T1000 (cell line): ENCODE measurements around the gene CHST12.
"Not testable (repeated sequence)": the region's sequence is repeated elsewhere in the genome, so short reads cannot be mapped to it uniquely, and the experiment has no call there.

ENCODE experiments used
- DNase-seq: peaks from one replicate; lab custom pipeline; 2025; ENCODE audit warnings: mixed read lengths; lab: John Stamatoyannopoulos, UW

The CHST12 gene

DNA sequence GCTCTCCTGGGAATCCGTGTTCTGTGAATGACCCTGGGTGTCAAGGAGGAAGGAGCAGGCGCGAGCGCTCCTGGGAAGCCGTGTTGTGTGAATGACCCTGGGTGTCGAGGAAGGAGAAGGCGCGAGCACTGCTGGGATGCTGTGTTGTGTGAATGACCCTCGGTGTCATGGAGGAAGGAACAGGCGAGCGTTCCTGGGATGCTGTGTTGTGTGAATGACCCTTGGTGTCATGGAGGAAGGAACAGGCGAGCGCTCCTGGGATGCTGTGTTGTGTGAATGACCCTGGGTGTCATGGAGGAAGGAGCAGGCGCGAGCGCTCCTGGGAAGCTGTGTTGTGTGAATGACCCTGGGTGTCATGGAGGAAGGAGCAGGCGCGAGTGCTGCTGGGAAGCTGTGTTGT, 25.3 kb upstream of the CHST12 start:
- DNase-seq = not testable (repeated sequence)

- DNase-seq = no peak
Measured at GRCh38 chr7:2379161-2379560, 24.2 kb upstream of the CHST12 start.

- DNase-seq = no peak
Measured at GRCh38 chr7:2379821-2380450, 23.5 kb upstream of the CHST12 start.

GRCh38 chr7:2380461-2380860, 22.9 kb upstream of the CHST12 start:
- DNase-seq = no peak

DNA sequence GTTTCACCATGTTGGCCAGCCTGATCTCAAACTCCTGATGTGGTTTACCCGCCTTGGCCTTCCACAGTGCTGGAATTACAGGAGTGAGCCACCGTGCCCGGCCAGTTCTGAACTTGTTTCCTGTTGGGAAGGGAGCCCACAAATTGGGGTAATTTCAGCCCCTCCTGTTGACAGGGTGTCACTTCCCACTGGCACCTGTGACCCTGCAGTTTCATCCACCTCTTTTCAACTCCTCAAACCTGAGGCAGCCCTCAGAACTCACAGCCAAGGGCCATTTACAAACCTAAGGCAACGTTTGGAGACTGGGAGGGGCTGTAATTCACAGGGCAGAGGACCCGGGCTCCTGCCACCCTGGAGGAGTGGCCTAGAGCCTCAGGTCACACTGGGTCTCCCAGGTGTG, 22.2 kb upstream of the CHST12 start:
- no peak for DNase-seq

DNA sequence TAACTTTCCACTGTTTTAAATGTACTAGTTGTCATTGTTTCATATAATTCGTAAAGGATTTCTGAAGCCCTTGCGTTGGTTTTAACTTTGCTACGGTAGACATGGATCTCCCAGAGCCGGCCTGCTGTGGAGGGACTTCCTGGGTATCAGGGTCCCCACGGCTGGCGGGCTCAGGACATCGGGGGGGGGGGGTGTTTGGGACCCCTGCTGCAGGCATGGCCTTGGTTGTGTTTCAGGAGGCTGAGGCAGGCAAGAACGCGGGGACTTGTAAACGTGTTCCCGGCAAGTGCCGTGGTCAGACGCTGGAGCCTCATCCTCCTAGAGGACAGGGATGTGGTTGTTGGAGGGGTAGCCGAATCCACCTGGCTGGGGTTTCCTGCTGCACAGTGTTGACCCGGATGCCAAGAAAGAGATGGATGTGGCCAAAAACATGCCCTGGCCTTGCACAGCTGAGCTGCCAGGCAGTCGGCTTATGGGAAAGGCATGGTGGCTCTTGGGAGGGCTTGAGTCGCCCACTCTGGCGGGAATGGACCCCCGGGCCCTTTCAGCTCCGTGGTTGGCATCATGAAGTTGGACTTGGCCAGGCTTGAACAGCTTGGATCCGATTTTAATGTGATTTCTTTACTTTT, 21.4 kb upstream of the CHST12 start:
- DNase-seq = no peak

- no peak for DNase-seq
Measured at GRCh38 chr7:2383543-2384274, 19.7 kb upstream of the CHST12 start.

DNA sequence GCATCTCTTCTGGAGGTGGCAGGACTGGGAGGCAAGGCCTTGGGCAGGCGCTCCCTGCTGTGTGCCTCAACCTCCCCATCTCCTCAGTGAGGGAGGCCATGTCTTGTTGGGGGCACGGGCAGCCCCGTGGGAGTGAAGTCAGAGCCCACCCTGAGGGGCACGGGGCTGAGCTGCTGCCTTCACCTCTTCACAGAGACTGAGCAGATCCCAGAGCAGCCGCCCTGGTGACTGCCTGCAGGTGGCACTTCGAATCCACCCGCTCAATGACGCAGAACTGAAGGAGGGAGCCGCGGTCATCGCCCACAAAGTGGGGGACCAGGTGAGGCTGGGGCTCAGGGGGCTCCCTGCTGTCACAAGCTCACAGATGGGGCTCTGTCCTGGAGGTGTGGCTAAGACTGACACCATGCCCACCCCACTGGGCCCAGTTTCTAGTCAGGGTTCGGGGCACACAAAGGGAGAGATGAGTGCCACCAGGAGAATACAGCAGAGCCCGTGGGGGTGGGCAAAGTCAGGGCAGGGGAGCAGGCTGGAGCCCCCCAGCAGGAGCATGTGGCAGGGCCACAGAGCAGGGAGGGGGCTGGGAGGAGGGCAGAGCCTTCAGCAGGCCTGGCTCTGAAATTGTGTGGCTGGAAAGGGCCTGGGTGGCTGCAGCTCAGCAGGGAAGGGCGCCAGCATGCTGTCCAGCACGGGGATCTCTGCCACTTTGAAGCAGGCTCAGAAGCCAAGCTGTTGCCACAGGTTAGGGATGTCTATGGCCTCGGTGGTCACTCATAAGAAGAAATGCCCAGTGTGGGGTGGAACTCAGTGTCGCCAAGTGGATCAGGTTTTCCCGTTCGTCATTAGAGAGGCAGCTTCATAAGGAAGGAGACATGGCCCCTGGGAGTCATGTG, 18.8 kb upstream of the CHST12 start:
- no peak for DNase-seq

- DNase-seq = not testable (repeated sequence)
Measured at GRCh38 chr7:2386122-2386521, 17.3 kb upstream of the CHST12 start.

DNA sequence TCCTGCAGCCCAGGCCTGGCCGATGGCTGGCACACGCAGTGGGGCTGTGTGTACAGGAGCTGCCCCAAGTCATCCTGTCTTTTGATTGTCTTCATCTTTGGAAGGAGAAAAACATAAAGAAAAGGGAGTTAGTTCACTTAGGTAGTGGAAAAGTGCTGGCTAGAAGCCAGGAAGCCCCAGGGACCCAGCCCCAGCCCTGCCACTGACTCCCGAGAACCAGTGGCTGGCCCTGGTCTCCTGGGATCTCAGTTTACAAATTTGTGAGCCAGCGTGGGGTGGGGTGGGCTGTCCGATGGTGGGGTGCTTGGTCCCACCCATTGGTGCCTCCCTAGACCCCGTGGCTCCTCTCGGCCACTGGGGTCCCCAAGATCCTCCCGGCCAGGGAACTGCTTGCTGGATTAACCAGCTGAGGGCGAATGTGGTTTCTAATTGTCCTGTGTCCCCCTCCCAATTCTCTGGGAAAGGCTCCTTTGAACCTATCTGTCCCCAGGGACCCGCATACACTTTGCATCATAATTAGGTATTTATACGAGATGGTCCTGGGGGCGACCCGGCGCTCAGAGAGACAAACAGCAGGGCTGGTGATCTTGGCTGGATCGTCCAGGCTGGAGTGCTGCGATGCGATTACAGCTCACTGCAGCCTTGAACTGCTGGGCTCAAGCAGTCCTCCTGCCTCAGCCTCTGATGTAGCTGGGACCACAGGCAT, 16.3 kb upstream of the CHST12 start:
- DNase-seq = no peak

GRCh38 chr7:2387897-2388636, 15.3 kb upstream of the CHST12 start:
- no peak for DNase-seq

- no peak for DNase-seq
Measured at GRCh38 chr7:2388637-2388954, 14.8 kb upstream of the CHST12 start.

DNA sequence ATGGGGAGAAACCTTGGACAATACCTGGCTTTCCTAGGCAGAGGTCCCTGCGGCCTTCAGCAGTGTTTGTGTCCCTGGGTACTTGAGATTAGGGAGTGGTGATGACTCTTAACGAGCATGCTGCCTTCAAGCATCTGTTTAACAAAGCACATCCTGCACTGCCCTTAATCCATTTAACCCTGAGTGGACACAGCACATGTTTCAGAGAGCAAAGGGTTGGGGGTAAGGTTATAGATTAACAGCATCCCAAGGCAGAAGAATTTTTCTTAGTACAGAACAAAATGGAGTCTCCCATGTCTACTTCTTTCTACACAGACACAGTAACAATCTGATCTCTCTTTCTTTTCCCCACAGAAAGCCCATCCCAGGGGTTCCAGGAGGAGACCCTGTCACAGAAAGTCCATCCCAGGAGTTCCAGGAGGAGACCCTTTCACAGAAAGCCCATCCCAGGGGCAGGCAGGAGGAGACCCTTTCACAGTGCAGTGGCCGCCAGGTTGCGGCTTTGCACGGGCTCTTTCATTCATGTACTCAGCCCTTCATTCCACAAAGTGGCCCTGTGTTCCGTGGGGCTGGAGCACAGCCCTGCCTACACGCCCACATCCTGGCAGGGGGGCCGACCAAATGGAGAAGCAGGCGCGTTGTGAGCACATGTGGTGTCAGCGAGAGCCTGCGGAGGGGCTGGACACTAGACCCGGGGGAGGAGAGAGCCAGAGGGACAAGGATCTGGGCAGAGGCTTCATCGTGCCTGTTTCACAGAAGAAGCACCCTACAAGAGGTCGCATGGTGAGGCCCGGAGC, 13.2 kb upstream of the CHST12 start:
- DNase-seq = not testable (repeated sequence)

DNA sequence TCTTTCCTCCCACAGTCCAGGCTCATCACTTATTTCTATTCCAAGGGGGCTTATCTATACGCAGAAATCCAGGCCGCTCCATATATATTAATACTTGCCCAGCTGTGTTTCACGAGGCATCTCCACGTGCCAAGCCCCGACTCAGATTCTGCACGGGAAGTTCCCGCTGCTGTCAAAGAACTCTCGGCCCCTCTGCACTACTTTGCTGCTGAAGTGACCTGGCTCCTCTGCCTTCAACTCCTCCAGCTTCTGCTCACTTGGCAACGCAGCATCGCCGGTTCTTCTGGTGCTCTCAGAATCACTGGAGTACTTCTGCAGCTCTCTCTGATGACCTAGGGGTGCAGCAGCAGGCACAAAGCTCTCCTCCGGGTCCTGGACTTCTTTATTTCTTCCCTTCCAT, 9.7 kb upstream of the CHST12 start:
- no peak for DNase-seq

DNA sequence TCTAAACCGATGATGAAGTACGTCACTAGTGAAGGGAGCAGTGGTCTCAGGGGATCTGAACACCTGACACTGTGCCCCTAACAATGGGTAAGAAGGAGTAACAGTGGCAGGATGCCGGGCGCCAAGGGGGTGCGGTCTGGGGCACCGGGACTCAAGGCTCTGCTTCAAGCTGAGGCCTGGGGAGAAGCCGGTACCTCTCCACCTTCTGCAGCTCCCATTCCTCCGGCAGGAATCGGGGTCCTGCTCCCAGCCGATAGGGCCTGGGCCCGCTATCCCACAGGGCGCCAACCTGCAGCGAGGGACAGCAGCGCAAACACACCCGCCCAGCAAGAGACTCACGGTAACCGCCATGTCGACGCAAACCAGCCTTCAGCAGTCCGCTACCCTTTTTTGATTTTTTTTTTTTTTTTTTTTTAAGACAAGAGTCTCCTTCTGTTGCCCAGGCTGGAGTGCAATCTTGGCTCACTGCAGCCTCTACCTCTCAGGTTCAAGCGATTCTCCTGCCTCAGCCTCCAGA, 8.8 kb upstream of the CHST12 start:
- no peak for DNase-seq

DNA sequence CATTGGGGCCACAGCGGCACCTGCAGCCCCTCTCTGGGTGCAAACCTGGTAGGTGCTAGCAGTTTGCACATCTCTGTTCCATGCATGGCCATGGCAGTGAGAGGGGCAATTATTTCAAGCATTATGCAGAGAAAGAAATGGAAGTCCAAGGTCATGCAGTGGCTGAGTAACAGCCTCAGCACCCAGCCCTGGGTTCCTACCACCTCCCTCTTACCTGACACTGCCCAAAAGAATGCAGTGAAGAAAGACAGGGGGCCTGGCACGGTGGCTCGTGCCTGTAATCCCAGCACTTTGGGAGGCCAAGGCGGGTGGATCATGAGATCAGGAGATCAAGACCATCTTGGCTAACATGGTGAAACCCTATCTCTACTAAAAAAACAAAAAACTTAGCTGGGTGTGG, 4.9 kb upstream of the CHST12 start:
- no peak for DNase-seq

DNA sequence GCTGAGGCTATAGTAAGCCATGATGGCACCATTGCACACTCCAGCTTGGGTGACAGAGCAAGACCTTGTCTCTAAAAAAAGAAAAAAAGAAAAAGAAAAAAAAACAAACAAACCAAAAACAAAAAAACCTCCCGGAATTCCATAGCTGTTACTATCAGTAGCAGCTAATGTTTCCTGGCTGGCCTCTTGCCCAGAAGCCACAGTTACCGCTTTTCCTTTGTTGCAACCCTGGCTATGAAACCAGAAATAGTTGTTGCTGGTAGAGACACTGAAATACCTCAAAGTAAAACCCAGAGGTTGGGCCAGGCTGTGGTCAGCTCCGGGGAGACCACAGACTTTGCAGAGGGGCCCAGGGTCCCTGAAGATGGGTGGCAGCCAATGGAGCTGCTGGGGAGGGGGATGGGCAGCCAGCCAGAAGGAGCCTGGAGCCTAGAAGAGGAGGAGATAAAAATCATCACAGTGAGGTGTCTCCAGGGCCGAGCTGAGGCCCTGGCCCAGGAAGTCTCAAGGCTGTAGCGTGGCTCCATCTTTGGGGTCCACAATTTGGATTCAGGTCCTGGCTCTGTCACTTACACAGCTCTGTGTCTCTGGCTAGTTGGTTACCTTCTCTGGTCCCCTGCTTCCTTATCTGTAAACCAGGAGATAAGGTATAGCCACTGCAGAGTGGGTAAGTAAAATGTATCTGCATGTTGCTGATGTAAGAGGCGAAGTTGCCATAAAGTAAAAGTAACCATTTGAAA, 3.4 kb upstream of the CHST12 start:
- peak; percentile 67 for DNase-seq

- no peak for DNase-seq
Measured at GRCh38 chr7:2402687-2403013, 761 bp upstream of the CHST12 start.
